Measurements from ENCODE around the gene TMED3. TPM values are rescaled to one million over a fixed set of nuclear protein-coding genes. Genes with fewer than 3 reads are reported as not detected.

The TMED3 gene
- total and polyA plus RNA-seq, 10 donors = 28.2 to 76.6 (median 38.6) TPM

GRCh38 chr15:79321876-79322275, 11.0 kb downstream of the TMED3 start:
- peaks cover 0 to 12% (median 0%) of the 10 kb centered on the region in 6 donors for H3K4me1 ChIP-seq
- no peak for DNase-seq
- intact Hi-C loops (cut with DNase I; ENCODE audit: low total_unique reads) = no loop called here
- no peaks in the 10 kb centered on the region for H3K9me3 ChIP-seq
- no peak overlapping the region for H3K4me3 ChIP-seq
- H3K27ac ChIP-seq = no peak overlapping the region
- WGBS, 5 donors = 91 to 95% (median 93%) methylated on average over 7 to 14 of the region's 14 CpGs
- no peak for TF ChIP-seq POLR2A (IDR thresholded peaks at IDR 0.05)
- TF ChIP-seq POLR2AphosphoS5 (IDR thresholded peaks at IDR 0.05) = no peak
- no peak for TF ChIP-seq CTCF (IDR thresholded peaks at IDR 0.05 in 8 of 11, conservative IDR thresholded peaks at IDR 0.05 in 3 of 11)
- peaks cover 5 to 99% (median 56%) of the 10 kb centered on the region in 6 donors for H3K36me3 ChIP-seq
- H3K27me3 ChIP-seq (replicated peaks in 1 of 7) = no peaks in the 10 kb centered on the region

GRCh38 chr15:79322306-79322705, 11.4 kb downstream of the TMED3 start:
- no peaks in the 10 kb centered on the region for H3K27me3 ChIP-seq (replicated peaks in 1 of 7)
- WGBS, 5 donors = 94 to 100% (median 98%) methylated on average over 3 of the region's 3 CpGs
- intact Hi-C loops (cut with DNase I; ENCODE audit: low total_unique reads) = no loop called here
- peaks cover 0 to 12% (median 0%) of the 10 kb centered on the region in 6 donors for H3K4me1 ChIP-seq
- no peak overlapping the region for H3K4me3 ChIP-seq
- H3K27ac ChIP-seq = peak overlapping the region in 3 of 8 donors; percentile 0 to 5 (median 4)
- no peak for DNase-seq
- TF ChIP-seq POLR2AphosphoS5 (IDR thresholded peaks at IDR 0.05) (no peak), POLR2A (IDR thresholded peaks at IDR 0.05) (no peak), CTCF (IDR thresholded peaks at IDR 0.05 in 8 of 11, conservative IDR thresholded peaks at IDR 0.05 in 3 of 11) (no peak)
- peaks cover 5 to 99% (median 51%) of the 10 kb centered on the region in 6 donors for H3K36me3 ChIP-seq
- H3K9me3 ChIP-seq = no peaks in the 10 kb centered on the region

GRCh38 chr15:79322945-79323344, 12.0 kb downstream of the TMED3 start:
- H3K36me3 ChIP-seq = peaks cover 3 to 99% (median 45%) of the 10 kb centered on the region in 6 donors
- no peaks in the 10 kb centered on the region for H3K27me3 ChIP-seq (replicated peaks in 1 of 7)
- peak overlapping the region in 2 of 8 donors; percentile 0 to 5 for H3K27ac ChIP-seq
- H3K4me1 ChIP-seq = peaks cover 0 to 12% (median 0%) of the 10 kb centered on the region in 6 donors
- no peak for DNase-seq
- 31 to 59% (median 44%) methylated on average over 6 of the region's 6 CpGs for WGBS, 5 donors
- no peaks in the 10 kb centered on the region for H3K9me3 ChIP-seq
- intact Hi-C loops (cut with DNase I; ENCODE audit: low total_unique reads) = no loop called here
- no peak overlapping the region for H3K4me3 ChIP-seq
- TF ChIP-seq POLR2A (IDR thresholded peaks at IDR 0.05) (no peak), POLR2AphosphoS5 (IDR thresholded peaks at IDR 0.05) (peak in 1 of 3 donors; percentile 86), CTCF (IDR thresholded peaks at IDR 0.05 in 8 of 11, conservative IDR thresholded peaks at IDR 0.05 in 3 of 11) (no peak)

- intact Hi-C loops (cut with DNase I; ENCODE audit: low total_unique reads) = no loop called here
- H3K4me3 ChIP-seq = no peak overlapping the region
- no peaks in the 10 kb centered on the region for H3K27me3 ChIP-seq (replicated peaks in 1 of 7)
- peaks cover 0 to 6% (median 0%) of the 10 kb centered on the region in 8 donors for H3K9me3 ChIP-seq
- H3K4me1 ChIP-seq = no peaks in the 10 kb centered on the region
- no peak for DNase-seq
- no peak overlapping the region for H3K27ac ChIP-seq
- WGBS, 5 donors = 54 to 69% (median 63%) methylated on average over 2 of the region's 2 CpGs
- H3K36me3 ChIP-seq = peaks cover 0 to 57% (median 0%) of the 10 kb centered on the region in 6 donors
- TF ChIP-seq POLR2AphosphoS5 (IDR thresholded peaks at IDR 0.05) (no peak), POLR2A (IDR thresholded peaks at IDR 0.05) (no peak), CTCF (IDR thresholded peaks at IDR 0.05 in 8 of 11, conservative IDR thresholded peaks at IDR 0.05 in 3 of 11) (no peak)
Observed at GRCh38 chr15:79329171-79329611, 18.3 kb downstream of the TMED3 start.

Data from spleen (tissue), 11 donors.